Omental fat pad (tissue), 4 donors: ENCODE results near the gene DIP2C. TPM values are rescaled to one million over a fixed set of nuclear protein-coding genes. Genes with fewer than 3 reads are reported as not detected.
"Not testable (repeated sequence)": the region's sequence is repeated elsewhere in the genome, so short reads cannot be mapped to it uniquely, and the experiment has no call there.

Experiments
- ATAC-seq: fragments of 150-250 bp; one replicate; pipeline ENCODE4 v1.9.1; 2016; ENCODE audit warnings: mild to moderate bottlenecking, moderate library complexity; ENCODE audit not compliant: low FRiP score
- DNase-seq: peaks from one replicate; pipeline ENCODE4 v3.0.0-alpha.2; 2019; ENCODE audit warnings: low spot score
- total RNA-seq, 4 donors: library from RNA; depleted of rRNA; stranded (reverse); fragments of >200 nt; gene quantifications; one replicate each; pipeline ENCODE4 v1.1.0, GENCODE V29; 2016
- TF ChIP-seq, protein P1 (sequence below), 3 donors: fragments of 450-650 bp; IDR thresholded peaks; one replicate each; pipeline ENCODE4 v1.5.1; 2016 to 2017; ENCODE audit warnings: antibody characterized with exemption in 3 of 3, mild to moderate bottlenecking in 3 of 3, moderate library complexity in 2 of 3

The DIP2C gene
- total RNA-seq, 4 donors from 2014 or later = 19.7 to 56.5 (median 31.1) TPM

GRCh38 chr10:325282-325681 lies 364.2 kb downstream of the DIP2C start:
- ATAC-seq (no peak), DNase-seq (no peak)
- TF ChIP-seq, protein P1, sequence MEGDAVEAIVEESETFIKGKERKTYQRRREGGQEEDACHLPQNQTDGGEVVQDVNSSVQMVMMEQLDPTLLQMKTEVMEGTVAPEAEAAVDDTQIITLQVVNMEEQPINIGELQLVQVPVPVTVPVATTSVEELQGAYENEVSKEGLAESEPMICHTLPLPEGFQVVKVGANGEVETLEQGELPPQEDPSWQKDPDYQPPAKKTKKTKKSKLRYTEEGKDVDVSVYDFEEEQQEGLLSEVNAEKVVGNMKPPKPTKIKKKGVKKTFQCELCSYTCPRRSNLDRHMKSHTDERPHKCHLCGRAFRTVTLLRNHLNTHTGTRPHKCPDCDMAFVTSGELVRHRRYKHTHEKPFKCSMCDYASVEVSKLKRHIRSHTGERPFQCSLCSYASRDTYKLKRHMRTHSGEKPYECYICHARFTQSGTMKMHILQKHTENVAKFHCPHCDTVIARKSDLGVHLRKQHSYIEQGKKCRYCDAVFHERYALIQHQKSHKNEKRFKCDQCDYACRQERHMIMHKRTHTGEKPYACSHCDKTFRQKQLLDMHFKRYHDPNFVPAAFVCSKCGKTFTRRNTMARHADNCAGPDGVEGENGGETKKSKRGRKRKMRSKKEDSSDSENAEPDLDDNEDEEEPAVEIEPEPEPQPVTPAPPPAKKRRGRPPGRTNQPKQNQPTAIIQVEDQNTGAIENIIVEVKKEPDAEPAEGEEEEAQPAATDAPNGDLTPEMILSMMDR (IDR thresholded peaks at IDR 0.05) = no peak

- DNase-seq (no peak), ATAC-seq (no peak)
- TF ChIP-seq, protein P1 (IDR thresholded peaks at IDR 0.05) = no peak
These were observed 364.9 kb downstream of the DIP2C start for GRCh38 chr10:324593-324992.

- TF ChIP-seq, protein P1 (IDR thresholded peaks at IDR 0.05) = no peak
- DNase-seq (peak; percentile 62), ATAC-seq (peak; percentile 99)
These were observed 365.7 kb downstream of the DIP2C start for GRCh38 chr10:323651-324293.

GRCh38 chr10:323046-323445 lies 366.4 kb downstream of the DIP2C start:
- DNase-seq, ATAC-seq: not testable (repeated sequence)

DNA sequence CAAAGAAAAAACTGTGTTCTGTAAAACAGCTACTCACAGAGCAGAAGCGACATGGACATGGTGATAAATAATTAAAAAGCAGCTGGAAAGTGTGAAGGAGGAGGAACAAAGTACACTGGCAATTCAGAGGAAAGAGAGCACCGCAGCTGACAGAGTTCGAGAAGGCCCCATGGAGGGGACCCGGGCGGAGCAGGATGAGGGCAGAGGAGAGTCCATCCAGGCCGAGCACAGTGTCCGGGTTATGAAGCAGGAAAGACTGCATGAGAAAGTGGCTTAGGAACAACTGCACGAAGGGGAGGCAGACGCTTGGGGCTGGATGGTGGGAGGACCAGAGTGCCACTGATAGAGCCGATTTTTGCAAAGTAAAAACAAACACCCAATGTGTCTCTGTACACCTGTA lies 368.7 kb downstream of the DIP2C start:
- TF ChIP-seq, protein P1 (IDR thresholded peaks at IDR 0.05) = no peak
- ATAC-seq = no peak
- no peak for DNase-seq

DNA sequence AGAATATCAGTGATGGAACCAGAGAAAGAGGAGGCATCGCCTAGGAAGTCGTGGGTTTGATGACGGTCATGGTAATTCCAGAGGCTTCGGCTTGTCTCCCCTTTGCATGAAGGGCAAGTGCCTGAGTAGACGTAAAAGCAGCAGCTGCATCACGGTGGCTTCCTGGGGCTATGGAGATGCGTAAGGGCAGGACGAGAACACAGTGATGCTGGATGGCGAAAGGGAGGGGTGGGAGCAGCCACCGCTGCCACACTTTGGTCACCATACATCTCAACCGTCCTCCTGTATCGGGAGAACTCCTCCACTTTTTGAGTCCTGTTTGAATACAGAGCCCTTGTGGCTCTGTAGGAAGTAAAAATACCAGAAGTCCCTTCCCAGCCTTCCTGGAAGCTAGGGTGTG lies 371.5 kb downstream of the DIP2C start:
- TF ChIP-seq, protein P1 (IDR thresholded peaks at IDR 0.05) = no peak
- DNase-seq (no peak), ATAC-seq (no peak)

DNA sequence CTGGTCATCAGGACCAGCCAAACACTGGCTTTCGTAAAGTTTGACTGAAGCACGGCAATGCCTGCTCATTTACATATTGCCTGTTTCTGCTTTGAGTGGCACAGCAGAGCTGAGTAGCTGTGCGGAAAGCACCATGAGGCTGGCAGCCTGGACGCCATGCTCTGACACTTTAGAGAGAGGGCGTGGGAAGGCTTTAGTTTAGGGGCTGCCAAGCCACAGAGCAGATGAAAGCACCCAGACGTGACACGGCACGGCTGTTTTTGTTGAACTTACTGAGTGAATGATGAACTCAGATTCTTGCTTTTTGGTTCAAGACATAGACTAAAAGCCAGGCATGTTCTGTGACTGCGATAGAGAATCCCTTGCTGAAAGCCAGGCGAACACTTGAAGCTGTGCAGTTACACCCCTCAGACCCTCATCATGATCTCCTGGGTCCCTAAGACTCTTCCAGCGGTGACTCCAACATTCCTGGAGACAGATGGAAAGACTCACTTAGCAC lies 372.1 kb downstream of the DIP2C start:
- TF ChIP-seq, protein P1 (IDR thresholded peaks at IDR 0.05) = no peak
- DNase-seq = no peak
- no peak for ATAC-seq
